Nephron progenitor cell (in vitro differentiated cells): Measurements from ENCODE around the gene OR2F2.

ENCODE experiments used
- DNase-seq: peaks from one replicate; pipeline ENCODE4 v3.0.0; 2021
- H3K27ac Mint-ChIP-seq: 2 replicates; pipeline ENCODE4 v1.8.0; 2021; ENCODE audit warnings: mild to moderate bottlenecking, moderate library complexity, mixed read lengths
- H3K27me3 Mint-ChIP-seq: 2 replicates; pipeline ENCODE4 v1.8.0; 2021; ENCODE audit warnings: mild to moderate bottlenecking, low read depth, mixed read lengths; ENCODE audit not compliant: poor library complexity
- H3K36me3 Mint-ChIP-seq: 2 replicates; pipeline ENCODE4 v1.8.0; 2021; ENCODE audit warnings: low read depth, mixed read lengths
- H3K4me1 Mint-ChIP-seq: 2 replicates; pipeline ENCODE4 v1.8.0; 2021; ENCODE audit warnings: mixed read lengths
- H3K4me3 Mint-ChIP-seq: 2 replicates; pipeline ENCODE4 v1.8.0; 2021; ENCODE audit warnings: mild to moderate bottlenecking, moderate library complexity, mixed read lengths
- H3K9me3 Mint-ChIP-seq: 2 replicates; pipeline ENCODE4 v1.8.0; 2021; ENCODE audit warnings: mild to moderate bottlenecking, moderate library complexity, mixed read lengths
- TF ChIP-seq, protein P1 (sequence below): fragments of 200-600 bp; sonication (generic); IDR thresholded peaks from 2 replicates; pipeline ENCODE4 v1.5.0; 2021; ENCODE audit warnings: antibody characterized with exemption

The OR2F2 gene

DNA sequence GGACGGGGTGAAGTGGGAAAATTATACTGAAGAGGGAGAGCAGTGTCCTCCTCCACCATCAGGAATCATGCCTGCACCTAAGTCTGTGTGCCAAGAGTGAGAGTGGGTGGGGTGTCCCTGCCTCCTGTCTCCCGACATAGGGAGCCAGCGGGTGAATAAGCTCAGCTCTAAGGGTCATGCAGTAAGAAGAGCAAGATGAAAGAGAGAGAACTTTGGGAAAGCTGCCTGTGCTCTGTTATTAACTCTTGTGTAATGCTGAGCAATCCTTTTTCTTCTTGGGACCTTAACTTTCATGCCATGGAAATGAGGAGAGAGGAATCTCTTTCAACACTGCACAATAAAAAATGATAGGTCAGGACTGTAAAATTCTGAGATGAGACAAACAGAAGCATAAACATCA, 25.2 kb upstream of the OR2F2 start:
- Mint-ChIP-seq H3K27me3 (peaks cover 5% of the 10 kb centered on the region), H3K4me3 (no peak overlapping the region), H3K9me3 (no peaks in the 10 kb centered on the region), H3K36me3 (no peaks in the 10 kb centered on the region), H3K27ac (no peak overlapping the region), H3K4me1 (peaks cover 21% of the 10 kb centered on the region)
- TF ChIP-seq, protein P1, sequence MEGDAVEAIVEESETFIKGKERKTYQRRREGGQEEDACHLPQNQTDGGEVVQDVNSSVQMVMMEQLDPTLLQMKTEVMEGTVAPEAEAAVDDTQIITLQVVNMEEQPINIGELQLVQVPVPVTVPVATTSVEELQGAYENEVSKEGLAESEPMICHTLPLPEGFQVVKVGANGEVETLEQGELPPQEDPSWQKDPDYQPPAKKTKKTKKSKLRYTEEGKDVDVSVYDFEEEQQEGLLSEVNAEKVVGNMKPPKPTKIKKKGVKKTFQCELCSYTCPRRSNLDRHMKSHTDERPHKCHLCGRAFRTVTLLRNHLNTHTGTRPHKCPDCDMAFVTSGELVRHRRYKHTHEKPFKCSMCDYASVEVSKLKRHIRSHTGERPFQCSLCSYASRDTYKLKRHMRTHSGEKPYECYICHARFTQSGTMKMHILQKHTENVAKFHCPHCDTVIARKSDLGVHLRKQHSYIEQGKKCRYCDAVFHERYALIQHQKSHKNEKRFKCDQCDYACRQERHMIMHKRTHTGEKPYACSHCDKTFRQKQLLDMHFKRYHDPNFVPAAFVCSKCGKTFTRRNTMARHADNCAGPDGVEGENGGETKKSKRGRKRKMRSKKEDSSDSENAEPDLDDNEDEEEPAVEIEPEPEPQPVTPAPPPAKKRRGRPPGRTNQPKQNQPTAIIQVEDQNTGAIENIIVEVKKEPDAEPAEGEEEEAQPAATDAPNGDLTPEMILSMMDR, result no peak
- DNase-seq, result no peak

DNA sequence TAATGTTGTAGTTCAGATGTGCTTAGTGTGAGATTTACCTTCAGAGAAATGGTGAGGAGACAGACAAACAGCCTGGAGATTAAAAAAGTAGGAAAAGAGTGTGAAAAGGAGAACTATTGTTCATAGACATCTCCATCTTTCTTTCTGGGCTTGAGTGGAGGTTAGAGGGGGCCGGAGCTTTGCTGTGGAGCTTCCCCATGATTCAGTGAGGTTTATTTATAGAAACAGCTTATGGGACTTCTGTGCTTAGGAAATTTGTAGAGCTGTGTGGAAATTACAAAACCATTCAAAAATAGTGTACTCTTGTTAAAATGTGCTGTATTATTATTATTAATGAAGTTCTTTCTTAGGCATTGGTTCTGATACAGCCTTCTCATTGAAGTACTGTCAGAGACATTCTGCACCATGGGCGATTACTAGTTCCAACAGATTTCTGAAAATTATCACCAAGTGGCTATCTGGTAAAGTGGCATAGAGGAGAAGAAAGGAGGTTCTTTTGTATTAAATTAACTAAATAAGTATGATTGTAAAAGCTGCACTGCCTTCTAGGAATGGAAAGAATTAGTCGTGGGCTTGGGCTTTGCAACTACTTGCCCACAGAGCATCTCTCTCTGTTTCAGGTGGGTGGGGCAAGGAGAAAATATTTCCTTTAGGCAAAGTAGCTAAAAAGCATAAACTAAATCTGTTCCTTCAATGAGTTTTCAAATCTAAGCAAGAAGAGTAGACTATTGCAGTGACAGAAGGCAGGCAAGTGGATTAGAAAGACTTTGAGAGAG, 24.4 kb upstream of the OR2F2 start:
- Mint-ChIP-seq H3K4me1 (peaks cover 13% of the 10 kb centered on the region), H3K27ac (no peak overlapping the region), H3K4me3 (no peak overlapping the region), H3K9me3 (no peaks in the 10 kb centered on the region), H3K36me3 (no peaks in the 10 kb centered on the region), H3K27me3 (peaks cover 5% of the 10 kb centered on the region)
- DNase-seq, result no peak
- TF ChIP-seq, protein P1, result no peak

DNA sequence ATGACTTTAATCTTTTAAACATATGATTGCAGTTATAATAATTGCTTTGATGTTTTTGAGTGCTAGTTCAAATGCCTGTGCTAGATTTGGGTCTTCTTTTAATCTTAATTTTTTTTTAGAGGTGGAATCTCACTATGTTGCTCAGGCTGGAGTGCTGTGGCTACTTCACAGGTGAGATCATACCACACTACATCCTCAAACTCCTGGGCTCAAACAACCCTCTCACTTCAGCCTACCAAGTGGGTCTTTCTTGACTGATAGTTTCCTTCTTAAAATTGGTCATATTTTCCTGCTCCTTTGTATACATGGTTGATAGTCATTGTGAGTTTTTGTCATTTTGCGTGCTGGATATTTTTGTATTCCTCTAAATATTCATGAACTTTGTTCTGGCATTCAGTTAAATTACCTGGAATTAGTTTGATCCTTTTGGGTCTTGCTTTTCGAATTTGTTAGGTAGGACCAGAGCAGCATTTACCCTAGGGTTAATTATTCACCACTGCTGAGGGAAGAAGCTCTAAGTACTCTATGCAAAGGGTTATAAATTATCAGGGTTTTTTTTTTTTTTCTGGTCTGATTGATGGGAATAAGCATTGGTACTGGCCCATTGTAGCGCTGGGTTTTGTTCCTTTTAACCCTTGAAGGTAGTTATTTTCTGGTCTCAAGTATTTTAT, 21.0 kb upstream of the OR2F2 start:
- no peak overlapping the region for H3K4me3 Mint-ChIP-seq
- DNase-seq, result no peak
- peaks cover 4% of the 10 kb centered on the region for H3K9me3 Mint-ChIP-seq
- TF ChIP-seq, protein P1, result no peak
- peaks cover 9% of the 10 kb centered on the region for H3K4me1 Mint-ChIP-seq
- H3K36me3 Mint-ChIP-seq, result no peaks in the 10 kb centered on the region
- no peaks in the 10 kb centered on the region for H3K27me3 Mint-ChIP-seq
- H3K27ac Mint-ChIP-seq, result no peak overlapping the region

DNA sequence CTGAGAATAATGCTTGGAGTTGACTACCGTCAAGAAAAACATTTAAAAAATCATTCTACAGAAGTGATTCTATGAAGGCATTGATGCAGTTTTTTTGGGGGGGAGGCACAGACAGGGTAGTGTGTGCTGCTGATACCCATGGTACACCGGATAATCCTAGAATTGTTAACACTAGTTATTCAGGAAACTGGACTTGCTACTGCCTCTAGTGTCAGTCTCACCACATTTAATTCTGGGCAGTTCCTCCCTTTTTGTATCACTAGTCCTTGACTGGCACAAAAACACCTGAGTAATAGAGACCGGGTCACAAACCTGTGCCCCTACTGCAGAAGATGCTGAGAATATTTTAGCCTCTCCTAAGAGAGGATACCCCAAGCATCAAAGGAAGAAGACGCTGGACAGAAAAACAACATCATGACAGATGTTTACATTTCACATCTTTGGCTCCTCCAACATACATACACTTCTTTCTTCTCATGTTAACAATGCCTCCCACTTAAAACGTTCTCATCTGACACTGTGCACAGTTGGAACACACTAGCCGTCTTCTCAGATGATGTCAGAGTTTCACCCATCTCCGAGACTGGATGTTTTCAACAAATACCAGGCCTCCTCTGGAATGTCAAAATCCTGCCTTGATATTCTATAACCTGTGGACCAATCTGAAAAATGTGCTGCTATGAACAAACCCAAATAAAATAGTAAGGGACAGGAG, 19.9 kb upstream of the OR2F2 start:
- no peak overlapping the region for H3K4me3 Mint-ChIP-seq
- H3K36me3 Mint-ChIP-seq, result no peaks in the 10 kb centered on the region
- no peak for DNase-seq
- no peak overlapping the region for H3K27ac Mint-ChIP-seq
- TF ChIP-seq, protein P1, result no peak
- no peaks in the 10 kb centered on the region for H3K27me3 Mint-ChIP-seq
- peaks cover 4% of the 10 kb centered on the region for H3K9me3 Mint-ChIP-seq
- peaks cover 5% of the 10 kb centered on the region for H3K4me1 Mint-ChIP-seq

DNA sequence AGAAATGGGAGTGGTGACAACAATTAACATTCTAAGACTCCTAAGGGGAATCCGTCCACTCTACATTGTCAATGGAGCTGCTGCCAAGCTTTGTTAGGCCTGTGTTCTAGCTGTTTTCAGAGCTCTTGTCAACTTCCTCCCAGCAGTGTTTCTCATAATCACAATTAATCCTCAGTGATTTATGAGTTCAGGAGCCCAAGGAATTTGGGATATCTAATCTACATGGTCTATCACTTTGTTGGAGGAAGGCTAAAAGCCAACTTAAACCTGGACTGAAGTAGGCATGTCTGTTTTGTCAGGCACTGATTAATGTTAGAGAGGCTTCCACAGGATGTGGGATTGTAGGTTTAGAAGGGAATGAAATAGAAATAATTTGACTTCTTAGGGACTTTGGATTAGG, 10.2 kb upstream of the OR2F2 start:
- Mint-ChIP-seq H3K27ac (no peak overlapping the region), H3K27me3 (no peaks in the 10 kb centered on the region), H3K4me3 (no peak overlapping the region), H3K36me3 (no peaks in the 10 kb centered on the region), H3K4me1 (no peaks in the 10 kb centered on the region), H3K9me3 (no peaks in the 10 kb centered on the region)
- no peak for DNase-seq
- TF ChIP-seq, protein P1, result no peak
